Smooth muscle cell (in vitro differentiated cells): ENCODE measurements around the gene SRPRA. TPM values are rescaled to one million over a fixed set of nuclear protein-coding genes. Genes with fewer than 3 reads are reported as not detected.
"Not testable (repeated sequence)": the region's sequence is repeated elsewhere in the genome, so short reads cannot be mapped to it uniquely, and the experiment has no call there.

Experiments
- DNase-seq: peaks from one replicate; lab custom pipeline; 2025; ENCODE audit not compliant: unreplicated experiment; lab: John Stamatoyannopoulos, UW
- H2AFZ ChIP-seq: fragments of 200-600 bp; sonication (generic); 2 replicates; pipeline ENCODE4 v1.6.0; 2016; ENCODE audit warnings: antibody characterized with exemption, low read depth, mild to moderate bottlenecking
- H3F3A ChIP-seq: fragments of 200-600 bp; sonication (generic); 2 replicates; pipeline ENCODE4 v1.6.0; 2017; ENCODE audit warnings: antibody characterized with exemption, low read depth
- H3K27ac ChIP-seq: fragments of 200-600 bp; sonication (generic); 2 replicates; pipeline ENCODE4 v1.5.1; 2016; ENCODE audit warnings: low read depth, mild to moderate bottlenecking
- H3K27me3 ChIP-seq: fragments of 200-600 bp; sonication (generic); 2 replicates; pipeline ENCODE4 v1.6.1; 2016; ENCODE audit warnings: low read depth, mild to moderate bottlenecking
- H3K36me3 ChIP-seq: fragments of 200-600 bp; sonication (generic); 2 replicates; pipeline ENCODE4 v1.5.1; 2016; ENCODE audit warnings: low read depth
- H3K4me1 ChIP-seq: fragments of 200-600 bp; sonication (generic); 2 replicates; pipeline ENCODE4 v1.5.1; 2016; ENCODE audit warnings: low read depth
- H3K4me2 ChIP-seq: fragments of 200-600 bp; sonication (generic); 2 replicates; pipeline ENCODE4 v1.6.0; 2016; ENCODE audit warnings: mild to moderate bottlenecking
- H3K4me3 ChIP-seq: fragments of 200-600 bp; sonication (generic); 2 replicates; pipeline ENCODE4 v1.5.1; 2016; ENCODE audit warnings: mild to moderate bottlenecking
- H3K79me2 ChIP-seq: fragments of 200-600 bp; sonication (generic); 2 replicates; pipeline ENCODE4 v1.6.0; 2016; ENCODE audit warnings: low read depth, mild to moderate bottlenecking
- H3K9ac ChIP-seq: fragments of 200-600 bp; sonication (generic); 2 replicates; pipeline ENCODE4 v1.6.0; 2016; ENCODE audit warnings: low read depth
- H3K9me3 ChIP-seq: fragments of 200-600 bp; sonication (generic); replicated peaks from 2 replicates; pipeline ENCODE4 v1.5.1; 2016; ENCODE audit warnings: low read depth
- H4K20me1 ChIP-seq: fragments of 200-600 bp; sonication (generic); 2 replicates; pipeline ENCODE4 v1.6.0; 2016; ENCODE audit warnings: low read depth
- CTCF ChIP-seq: fragments of 200-600 bp; sonication (generic); IDR thresholded peaks from 2 replicates; pipeline ENCODE4 v1.5.1; 2017; ENCODE audit warnings: borderline replicate concordance, mild to moderate bottlenecking, antibody characterized with exemption; ENCODE audit not compliant: insufficient read depth, poor library complexity, severe bottlenecking
- WGBS: methylation state at CpG from one replicate; pipeline ENCODE4 v1.1.7; 2016; ENCODE audit warnings: low lambda C conversion rate; 5-methylcytosine and 5-hydroxymethylcytosine counted together
- polyA plus RNA-seq: library from polyadenylated mRNA; unstranded; fragments of >200 nt; fragmentation: Nextera tagmentation; extraction: Ambion mirVana; gene quantifications from 2 replicates; pipeline ENCODE4 v1.2.1, GENCODE V29; 2016
- total RNA-seq: library from RNA; depleted of rRNA; stranded (reverse); fragments of >200 nt; gene quantifications from 2 replicates; pipeline ENCODE4 v1.2.3, GENCODE V29; 2014

Gene SRPRA
- total and polyA plus RNA-seq, 2 experiments from 2014 or later: 106 to 115 TPM

GRCh38 chr11:126257144-126257543 lies 11.6 kb downstream of the SRPRA start:
- Histone ChIP-seq H3K4me1 (no peaks in the 10 kb centered on the region), H4K20me1 (peaks cover 7% of the 10 kb centered on the region), H3K27ac (peak overlapping the region; percentile 7), H3K79me2 (no peaks in the 10 kb centered on the region), H2AFZ (no peak overlapping the region), H3K9ac (no peak overlapping the region), H3K4me3 (no peak overlapping the region), H3F3A (peaks cover 10% of the 10 kb centered on the region), H3K27me3 (no peaks in the 10 kb centered on the region), H3K4me2 (no peak overlapping the region), H3K36me3 (peaks cover 3% of the 10 kb centered on the region), H3K9me3 (no peaks in the 10 kb centered on the region)
- TF ChIP-seq CTCF: no peak
- no peak for DNase-seq
- 99% methylated on average over 2 of the region's 2 CpGs for WGBS

GRCh38 chr11:126256216-126256615 lies 12.5 kb downstream of the SRPRA start:
- no peak for DNase-seq
- H3F3A ChIP-seq: peaks cover 10% of the 10 kb centered on the region
- peaks cover 7% of the 10 kb centered on the region for H4K20me1 ChIP-seq
- no peak overlapping the region for H3K9ac ChIP-seq
- H3K4me3 ChIP-seq: no peak overlapping the region
- no peak for TF ChIP-seq CTCF
- H3K4me2 ChIP-seq: no peak overlapping the region
- H3K9me3 ChIP-seq: no peaks in the 10 kb centered on the region
- H3K27ac ChIP-seq: no peak overlapping the region
- no peaks in the 10 kb centered on the region for H3K79me2 ChIP-seq
- H3K4me1 ChIP-seq: no peaks in the 10 kb centered on the region
- 98% methylated on average over 4 of the region's 4 CpGs for WGBS
- H2AFZ ChIP-seq: no peak overlapping the region
- H3K27me3 ChIP-seq: no peaks in the 10 kb centered on the region
- no peaks in the 10 kb centered on the region for H3K36me3 ChIP-seq

GRCh38 chr11:126255507-126255906 lies 13.2 kb downstream of the SRPRA start:
- not testable (repeated sequence) for H3K27me3 ChIP-seq, H3K79me2 ChIP-seq, H3K36me3 ChIP-seq, H3K9me3 ChIP-seq, H3K4me3 ChIP-seq, H4K20me1 ChIP-seq, DNase-seq, H3K4me2 ChIP-seq, H2AFZ ChIP-seq, H3K4me1 ChIP-seq, H3K9ac ChIP-seq, H3K27ac ChIP-seq
- 98% methylated on average over 5 of the region's 5 CpGs for WGBS
- H3F3A ChIP-seq: peaks cover 10% of the 10 kb centered on the region

- H2AFZ ChIP-seq: no peak overlapping the region
- peaks cover 7% of the 10 kb centered on the region for H4K20me1 ChIP-seq
- no peaks in the 10 kb centered on the region for H3K36me3 ChIP-seq
- WGBS: 93% methylated on average over 1 of the region's 1 CpG
- no peaks in the 10 kb centered on the region for H3K79me2 ChIP-seq
- H3K27ac ChIP-seq: no peak overlapping the region
- H3K4me1 ChIP-seq: no peaks in the 10 kb centered on the region
- H3K9ac ChIP-seq: no peak overlapping the region
- no peaks in the 10 kb centered on the region for H3K9me3 ChIP-seq
- no peaks in the 10 kb centered on the region for H3K27me3 ChIP-seq
- no peak overlapping the region for H3K4me2 ChIP-seq
- peaks cover 10% of the 10 kb centered on the region for H3F3A ChIP-seq
- DNase-seq: no peak
- no peak overlapping the region for H3K4me3 ChIP-seq
- TF ChIP-seq CTCF: no peak
Measured at GRCh38 chr11:126254819-126255218, 13.9 kb downstream of the SRPRA start.
